Eye (tissue), 1 donor: ENCODE data around the gene SRSF11.

Source experiments
- DNase-seq: peaks from one replicate; pipeline ENCODE4 v3.0.0-alpha.2; 2015

SRSF11 gene

DNA sequence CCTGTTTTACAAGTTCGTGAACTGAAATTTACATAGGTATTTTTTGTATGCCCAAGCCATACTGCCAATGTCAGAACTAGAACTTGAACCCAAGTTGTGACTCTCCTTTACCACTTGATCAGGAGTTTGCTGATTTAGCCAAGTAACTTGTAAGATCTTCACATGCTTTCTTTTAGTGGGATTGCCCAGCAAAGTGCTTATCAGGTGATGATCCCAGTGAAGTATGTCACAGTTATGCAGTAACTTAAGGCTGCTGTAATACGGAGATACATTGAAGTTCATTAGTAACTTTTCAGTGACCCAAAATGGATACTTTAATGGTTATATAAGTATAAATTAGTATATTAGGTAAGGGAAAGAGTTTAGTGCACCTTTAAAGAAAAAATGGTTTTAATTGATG is 3.8 kb downstream of the SRSF11 start:
- DNase-seq: no peak

DNA sequence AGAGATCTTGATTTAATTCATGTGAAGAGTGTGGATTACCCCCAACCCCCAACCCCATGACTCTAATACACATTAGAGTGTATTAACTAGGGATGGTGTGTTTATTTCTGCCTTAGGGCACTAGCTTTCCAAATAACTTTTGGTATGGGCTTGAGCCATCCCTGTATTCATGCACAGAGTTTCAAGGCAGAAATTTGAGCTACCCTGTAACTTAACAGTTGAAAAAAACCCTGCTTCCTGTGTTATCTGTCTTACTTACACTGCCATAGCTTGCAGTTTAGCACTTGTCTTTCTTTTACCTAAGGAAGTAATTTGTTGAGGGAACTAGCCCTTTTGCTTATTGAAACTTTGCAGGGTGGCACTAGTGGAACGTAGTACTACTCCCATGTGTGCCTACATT is 6.3 kb downstream of the SRSF11 start:
- no peak for DNase-seq

DNA sequence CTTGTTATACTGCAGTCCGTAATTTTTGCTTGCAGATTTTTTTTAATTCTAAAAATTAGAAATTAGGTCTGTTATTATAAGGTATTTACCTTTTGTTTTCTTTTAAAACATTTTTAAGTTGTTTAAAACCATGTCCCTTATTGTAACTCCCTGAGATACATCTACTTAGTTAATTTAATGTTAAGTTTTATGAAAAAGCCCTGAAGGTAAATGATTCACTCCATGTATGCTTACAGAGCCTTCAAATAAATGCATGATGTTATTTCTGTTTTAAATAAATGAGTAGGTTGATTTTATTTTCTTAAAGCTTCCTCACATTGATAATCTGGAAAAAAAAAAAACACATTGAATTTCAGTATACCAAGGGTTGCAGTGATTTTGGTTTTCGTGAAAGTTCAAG is 7.5 kb downstream of the SRSF11 start:
- no peak for DNase-seq

DNA sequence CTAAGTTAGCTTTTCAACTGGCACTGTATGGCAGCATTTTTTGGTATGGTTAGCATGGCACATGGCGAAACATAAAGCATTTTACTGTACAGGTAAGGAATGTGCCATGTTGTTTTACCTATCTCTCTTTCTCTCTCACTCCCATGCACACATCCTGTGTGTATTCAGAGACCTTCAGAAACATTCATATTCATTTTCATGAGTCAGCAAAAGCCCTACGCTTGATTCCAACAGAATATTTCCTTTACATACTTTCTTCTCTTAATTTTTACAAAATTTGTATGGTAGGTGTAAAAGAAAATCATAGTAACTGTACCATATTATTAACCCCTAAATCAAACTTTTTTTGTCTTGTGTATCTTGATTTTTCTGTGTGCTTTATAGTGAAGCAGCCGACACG is 10.3 kb downstream of the SRSF11 start:
- no peak for DNase-seq

DNA sequence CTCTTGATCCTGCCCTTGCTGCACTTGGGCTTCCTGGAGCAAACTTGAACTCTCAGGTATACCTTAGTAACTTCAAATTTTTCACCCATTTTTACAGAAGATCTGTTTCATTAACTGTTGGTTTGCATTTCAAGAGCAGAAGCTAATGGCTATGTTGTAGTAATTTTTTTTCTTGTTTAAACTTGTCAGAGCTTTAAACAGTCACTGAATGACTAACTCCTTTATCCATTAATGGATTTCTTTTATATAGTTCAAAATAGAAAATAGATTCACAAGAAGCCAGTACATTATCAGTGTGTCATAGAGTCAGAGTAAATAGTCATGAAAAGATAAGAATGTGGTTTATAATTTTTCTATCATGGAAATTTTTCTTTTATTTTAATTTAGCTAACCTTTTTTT is 13.6 kb downstream of the SRSF11 start:
- DNase-seq: no peak

DNA sequence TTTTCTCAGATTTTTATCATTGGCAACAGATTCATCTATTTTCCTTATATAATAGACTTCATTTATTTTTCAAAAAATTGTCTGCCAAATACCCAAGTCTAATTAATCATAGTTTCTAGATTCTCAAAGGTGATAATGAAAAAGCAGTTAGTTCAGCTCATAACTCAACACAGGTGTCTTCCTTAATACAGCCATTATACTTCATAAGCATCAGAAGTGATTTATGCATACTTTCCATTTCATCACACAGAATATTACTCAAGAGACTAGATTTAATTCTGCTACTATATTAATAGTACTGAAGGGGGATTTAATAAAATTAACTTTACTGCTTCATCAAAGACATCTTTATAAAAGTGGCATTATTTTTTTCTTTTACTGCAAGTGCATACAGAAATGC is 18.8 kb downstream of the SRSF11 start:
- no peak for DNase-seq

DNA sequence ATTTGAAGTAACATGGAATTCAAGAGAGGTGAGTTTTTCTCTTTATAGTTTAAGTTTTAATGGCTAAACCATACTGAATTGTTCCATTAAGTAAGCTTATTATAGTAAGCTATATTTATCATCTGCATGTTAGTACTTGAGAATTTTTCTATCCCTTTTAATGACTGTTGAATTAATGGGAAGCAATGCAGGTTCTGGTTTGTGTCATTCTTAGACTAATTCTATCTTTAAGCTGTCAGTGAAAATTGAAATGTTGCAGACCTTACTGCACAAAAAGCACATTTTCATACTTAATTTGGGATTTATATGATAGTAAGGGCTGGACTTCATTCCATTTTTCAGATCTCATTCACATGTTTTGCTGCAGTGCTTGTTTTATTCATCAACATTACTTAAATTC is 25.9 kb downstream of the SRSF11 start:
- no peak for DNase-seq

DNA sequence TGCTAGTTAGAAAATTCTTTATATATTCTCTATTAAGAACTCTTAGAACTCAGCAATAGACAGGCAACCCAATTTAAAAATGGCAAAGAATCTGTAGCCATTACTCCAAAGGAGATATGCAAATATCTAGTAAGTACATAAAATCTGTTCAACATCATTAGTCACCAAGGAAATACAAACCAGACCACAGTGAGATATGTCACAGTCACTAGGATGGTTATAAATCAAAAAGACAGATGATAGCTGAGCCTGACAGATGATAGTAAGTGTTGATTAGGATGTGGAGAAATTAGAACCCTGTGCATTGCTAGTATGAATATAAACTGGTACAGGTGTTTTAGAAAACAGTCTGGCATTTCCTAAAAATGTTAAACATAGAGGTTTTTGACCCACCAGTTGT is 26.6 kb downstream of the SRSF11 start:
- DNase-seq: no peak

DNA sequence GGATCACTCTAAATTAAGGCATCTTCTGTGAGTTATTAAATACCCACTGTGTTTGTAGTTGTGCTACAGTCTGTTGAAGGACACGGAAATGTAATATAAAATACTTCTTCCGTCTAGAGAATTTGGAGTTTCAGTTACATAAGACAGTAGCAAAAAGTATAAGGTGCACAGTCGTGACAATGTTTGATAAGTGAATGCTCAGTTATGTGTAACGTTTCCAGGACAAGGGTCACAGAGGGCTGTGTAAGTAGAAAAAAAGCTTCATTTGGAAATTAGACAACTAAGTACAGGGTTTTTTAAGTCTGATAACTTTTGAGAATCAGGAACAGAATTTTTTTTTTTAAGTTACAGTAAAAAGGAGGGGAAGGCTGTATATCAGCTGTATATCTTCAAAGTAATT is 27.5 kb downstream of the SRSF11 start:
- no peak for DNase-seq

DNA sequence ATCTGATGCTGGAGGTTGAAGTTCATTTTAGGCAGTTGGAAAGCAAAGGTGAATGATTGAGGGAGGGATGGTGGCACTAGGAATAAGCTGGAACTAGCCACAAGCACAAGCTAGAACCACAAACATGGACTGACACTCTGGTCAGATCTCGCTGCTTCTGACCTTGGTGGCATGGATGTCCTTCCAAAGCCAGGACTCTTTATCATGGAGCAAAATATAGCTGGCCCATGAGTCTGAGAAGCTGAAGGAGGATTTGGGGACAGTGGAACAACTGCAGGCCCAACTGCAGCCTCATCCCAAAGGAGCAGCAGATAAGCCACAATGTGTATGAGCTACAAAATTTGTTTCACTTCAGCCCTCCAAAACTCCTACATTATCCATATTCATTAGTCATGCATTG is 35.5 kb downstream of the SRSF11 start:
- no peak for DNase-seq

DNA sequence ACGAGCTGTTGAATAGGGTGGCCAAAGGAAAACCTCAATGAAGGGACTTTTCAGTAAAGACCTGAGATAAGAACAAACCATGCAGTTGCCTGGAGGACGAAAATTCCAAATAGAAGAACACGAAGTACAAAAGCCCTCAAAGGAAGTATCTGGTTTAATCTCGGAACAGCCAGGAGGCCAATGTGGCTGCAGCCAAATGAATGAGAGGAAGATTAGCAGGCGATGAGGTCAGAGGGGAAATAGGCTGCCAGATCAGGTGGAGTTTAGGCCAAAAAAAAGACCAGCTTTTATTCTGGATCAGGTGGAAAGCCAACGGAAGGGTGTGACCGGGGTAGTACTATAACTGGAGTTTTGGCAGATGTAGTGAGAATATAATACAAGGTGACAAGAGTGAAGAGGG is 43.7 kb downstream of the SRSF11 start:
- DNase-seq: no peak

DNA sequence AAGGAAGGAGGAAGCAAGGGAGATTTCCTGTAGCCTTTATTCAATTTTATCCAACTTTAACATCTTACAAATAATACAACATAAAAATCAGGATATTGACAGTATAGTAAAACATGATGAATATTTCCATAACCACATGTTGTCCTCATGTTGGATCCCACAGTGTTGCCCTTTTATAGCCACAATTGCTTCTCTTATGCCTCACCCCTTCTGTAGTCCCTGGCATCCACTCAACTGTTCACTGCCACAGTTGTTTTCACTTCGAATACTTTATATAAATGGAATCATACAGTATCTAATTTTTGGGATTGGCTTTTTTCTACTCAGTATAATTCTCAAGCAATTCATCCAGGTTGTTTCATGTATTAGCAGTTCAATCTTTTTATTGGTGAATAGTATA is 44.8 kb downstream of the SRSF11 start:
- DNase-seq: no peak

DNA sequence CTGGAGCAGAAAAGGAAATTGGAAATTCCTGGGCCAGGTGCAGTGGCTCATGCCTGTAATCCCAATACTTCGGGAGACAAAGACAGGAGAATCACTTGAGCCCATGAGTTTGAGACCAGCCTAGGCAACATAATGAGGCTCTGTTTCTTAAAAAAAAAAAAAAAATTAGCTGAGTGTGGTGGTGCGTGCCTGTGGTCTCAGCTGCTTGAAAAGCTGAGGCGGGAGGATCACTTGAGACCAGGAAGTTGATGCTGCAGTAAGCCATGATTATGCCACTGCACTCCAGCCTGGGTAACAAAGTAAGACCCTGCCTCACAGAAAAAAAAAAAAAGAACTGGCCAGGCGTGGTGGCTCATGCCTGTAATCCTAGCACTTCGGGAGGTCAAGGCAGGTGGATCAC is 56.7 kb downstream of the SRSF11 start:
- no peak for DNase-seq

DNA sequence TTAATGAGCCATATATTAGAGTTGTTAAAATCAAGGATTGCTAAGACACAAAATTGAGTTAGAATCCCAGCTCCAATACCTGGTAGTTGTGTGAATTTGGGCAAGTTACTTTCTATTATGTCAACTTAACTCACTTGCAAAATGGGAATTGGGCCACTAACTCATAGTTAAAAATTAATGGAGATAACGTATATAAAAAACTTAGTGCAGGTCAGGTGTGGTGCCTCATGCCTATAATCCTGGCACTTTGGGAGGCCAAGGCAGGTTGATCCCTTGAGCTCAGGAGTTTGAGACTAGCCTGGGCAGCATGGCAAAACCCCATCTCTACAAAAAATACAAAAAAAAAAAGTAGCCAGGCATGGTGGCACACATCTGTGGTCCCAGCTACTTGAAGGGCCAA is 57.5 kb downstream of the SRSF11 start:
- no peak for DNase-seq

DNA sequence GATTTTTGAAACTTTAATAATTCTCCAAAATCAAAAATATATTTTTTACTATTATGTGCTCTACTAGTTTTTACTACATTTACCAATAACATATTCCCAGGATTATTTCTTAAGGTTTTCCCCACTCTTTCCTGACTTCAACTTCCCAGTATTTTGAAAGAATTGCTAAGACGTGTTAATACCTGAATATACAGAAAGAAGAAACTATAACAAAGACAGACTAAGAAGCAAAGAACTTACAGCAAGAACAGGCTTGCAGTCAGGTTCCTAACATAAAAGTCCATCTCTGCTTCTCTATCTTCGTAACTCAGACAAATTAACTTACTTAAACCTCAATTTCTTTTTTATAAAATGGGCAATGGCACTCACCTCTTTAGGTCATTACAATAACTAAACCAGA is 63.2 kb downstream of the SRSF11 start:
- DNase-seq: no peak

DNA sequence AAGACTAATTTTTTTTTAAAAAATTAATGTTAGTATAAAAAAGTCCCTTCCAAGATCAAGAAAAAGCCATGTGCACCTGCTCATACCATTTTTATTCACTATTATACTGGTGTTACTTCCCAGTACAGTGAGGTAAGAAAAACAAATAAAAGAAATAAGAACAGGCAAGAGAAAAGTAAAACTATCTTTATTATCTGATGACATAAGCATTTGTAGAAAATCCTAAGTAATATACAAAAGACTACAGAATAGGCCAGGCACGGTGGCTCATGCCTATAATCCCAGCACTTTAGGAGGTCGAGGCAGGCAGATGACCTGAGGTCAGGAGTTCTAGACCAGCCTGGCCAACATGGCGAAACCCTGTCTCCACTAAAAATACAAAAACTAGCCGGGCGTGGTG is 65.3 kb downstream of the SRSF11 start:
- no peak for DNase-seq

DNA sequence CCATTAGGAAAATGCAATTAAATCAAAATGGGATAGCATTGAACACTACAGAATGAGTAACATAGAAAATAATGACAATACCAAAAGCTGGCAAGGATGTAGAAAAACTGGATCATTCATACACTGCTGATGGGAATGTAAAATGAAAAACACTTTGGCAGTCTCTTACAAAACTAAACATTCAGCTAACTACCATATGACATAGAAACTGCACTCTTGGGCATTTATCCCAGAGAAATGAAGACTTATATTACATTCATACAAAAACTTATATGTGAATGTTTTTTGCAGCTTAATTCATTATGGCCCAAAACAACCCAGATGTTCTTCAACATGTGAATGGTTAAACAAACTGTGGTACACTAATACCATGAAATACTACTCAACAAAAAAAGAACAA is 67.0 kb downstream of the SRSF11 start:
- no peak for DNase-seq

DNA sequence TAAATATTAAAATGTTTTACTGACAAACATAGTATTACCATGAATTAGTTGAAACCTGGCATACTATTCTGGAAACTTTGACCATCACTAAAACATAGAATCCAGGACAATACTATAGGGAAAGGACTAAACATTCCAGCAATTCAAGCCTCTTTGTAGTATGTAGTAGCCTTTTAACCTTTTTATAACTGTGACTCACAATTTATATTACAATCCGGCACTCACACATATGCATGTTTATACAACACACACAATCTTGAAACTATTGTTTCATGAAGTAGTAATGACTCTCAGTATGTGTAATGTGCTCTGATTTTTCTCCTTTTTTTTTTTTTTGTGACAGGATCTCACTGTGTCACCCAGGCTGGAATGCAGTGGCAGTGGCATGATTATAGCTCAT is 69.0 kb downstream of the SRSF11 start:
- no peak for DNase-seq

DNA sequence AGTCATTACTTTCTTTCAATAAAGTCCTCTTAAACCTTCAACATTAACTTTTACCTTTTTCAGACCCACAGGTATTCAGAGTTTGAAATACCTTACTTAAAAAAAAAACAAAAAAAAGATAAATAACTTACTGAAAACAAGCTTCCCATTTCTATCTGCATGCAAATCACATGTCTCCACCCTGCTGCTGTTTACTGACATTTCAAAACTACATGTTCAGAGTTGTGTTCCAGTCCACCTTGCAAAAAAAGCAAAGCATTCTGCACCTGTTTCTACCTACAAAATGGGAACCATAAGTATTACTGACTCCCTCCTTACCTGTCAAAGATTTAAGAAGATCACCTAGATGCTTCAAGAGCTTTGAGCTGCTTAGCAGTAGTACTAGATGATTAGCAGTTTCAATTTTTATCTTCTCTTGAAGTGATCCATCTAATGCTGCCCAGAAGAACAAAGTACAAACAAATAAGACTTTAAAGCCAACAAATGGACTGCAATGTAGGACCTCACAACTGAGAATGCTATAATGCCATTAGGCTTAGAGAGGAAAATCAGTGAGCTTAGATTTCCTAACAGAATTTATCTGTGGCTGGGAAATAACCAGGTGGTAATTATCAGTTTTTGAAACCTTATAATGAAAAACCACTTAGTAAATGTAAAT is 72.1 kb downstream of the SRSF11 start:
- DNase-seq: no peak

DNA sequence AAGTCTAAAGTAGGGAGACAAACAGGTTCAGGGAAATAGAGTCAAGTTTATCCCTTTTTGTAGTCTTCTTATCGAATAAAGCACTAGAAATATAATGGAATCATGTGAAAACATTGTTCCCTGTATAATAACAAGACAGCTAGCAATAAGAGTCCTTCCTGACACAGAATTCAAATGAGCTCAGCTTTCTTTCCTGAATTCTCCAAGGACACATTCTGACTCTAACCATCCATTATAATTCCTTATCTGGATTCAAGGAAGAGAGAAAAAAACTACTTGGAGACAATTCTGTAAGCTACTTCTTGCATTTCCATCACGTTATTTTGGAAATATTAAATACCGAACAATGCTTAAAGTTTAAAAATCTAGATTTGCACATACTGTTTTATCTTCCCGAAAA is 74.6 kb downstream of the SRSF11 start:
- DNase-seq: no peak

DNA sequence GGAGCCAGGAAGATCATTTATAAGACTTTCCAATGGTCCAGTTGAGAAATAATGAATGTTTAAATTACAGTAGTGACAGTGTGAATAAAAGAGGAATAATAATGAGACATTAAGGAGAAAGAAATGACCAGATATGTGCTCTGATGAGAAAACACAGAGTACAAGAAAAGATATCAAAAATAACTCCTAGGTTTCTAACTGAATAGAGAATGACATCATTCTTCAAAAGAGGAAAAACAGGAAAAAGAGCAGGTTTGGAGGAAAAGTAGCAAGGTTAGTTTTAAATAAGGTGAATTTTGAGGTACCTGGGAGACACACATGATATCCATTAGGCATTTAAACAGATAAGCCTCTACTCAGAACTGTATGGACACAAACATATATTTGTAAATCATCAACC is 78.3 kb downstream of the SRSF11 start:
- DNase-seq: no peak
